NCI-H146 (cell line): ENCODE measurements around the gene CCBE1.
"Not testable (repeated sequence)": the region's sequence is repeated elsewhere in the genome, so short reads cannot be mapped to it uniquely, and the experiment has no call there.

Source experiments
- DNase-seq: peaks from one replicate; lab custom pipeline; 2025; lab: John Stamatoyannopoulos, UW

The CCBE1 gene

GRCh38 chr18:59715445-59715844 is 18.2 kb upstream of the CCBE1 start:
- DNase-seq: no peak

- DNase-seq: not testable (repeated sequence)
These were observed 16.9 kb upstream of the CCBE1 start for GRCh38 chr18:59714096-59714495.

GRCh38 chr18:59712311-59712710 is 15.1 kb upstream of the CCBE1 start:
- DNase-seq: no peak

GRCh38 chr18:59708988-59709387 is 11.8 kb upstream of the CCBE1 start:
- no peak for DNase-seq

GRCh38 chr18:59707306-59707705 is 10.1 kb upstream of the CCBE1 start:
- no peak for DNase-seq

- DNase-seq: no peak
These were observed 9.3 kb upstream of the CCBE1 start for GRCh38 chr18:59706499-59706898.

GRCh38 chr18:59705145-59705544 is 7.9 kb upstream of the CCBE1 start:
- no peak for DNase-seq

- DNase-seq: no peak
These were observed 6.9 kb upstream of the CCBE1 start for GRCh38 chr18:59704146-59704545.

- no peak for DNase-seq
These were observed 4.0 kb upstream of the CCBE1 start for GRCh38 chr18:59701272-59701671.

GRCh38 chr18:59700535-59700967 is 3.3 kb upstream of the CCBE1 start:
- no peak for DNase-seq

- DNase-seq: no peak
These were observed 2.7 kb upstream of the CCBE1 start for GRCh38 chr18:59699750-59700534.

- no peak for DNase-seq
These were observed 1.8 kb upstream of the CCBE1 start for GRCh38 chr18:59699061-59699460.

GRCh38 chr18:59696311-59697235 is 650 bp downstream of the CCBE1 start:
- no peak for DNase-seq

GRCh38 chr18:59695551-59695950 is 1.7 kb downstream of the CCBE1 start:
- no peak for DNase-seq

- no peak for DNase-seq
These were observed 2.4 kb downstream of the CCBE1 start for GRCh38 chr18:59694824-59695223.

- DNase-seq: no peak
These were observed 5.2 kb downstream of the CCBE1 start for GRCh38 chr18:59691996-59692395.

GRCh38 chr18:59690996-59691395 is 6.2 kb downstream of the CCBE1 start:
- no peak for DNase-seq

GRCh38 chr18:59690186-59690982 is 6.8 kb downstream of the CCBE1 start:
- DNase-seq: no peak

GRCh38 chr18:59689756-59690155 is 7.5 kb downstream of the CCBE1 start:
- no peak for DNase-seq

GRCh38 chr18:59686260-59686659 is 11.0 kb downstream of the CCBE1 start:
- DNase-seq: no peak

GRCh38 chr18:59685501-59685900 is 11.7 kb downstream of the CCBE1 start:
- DNase-seq: no peak

- no peak for DNase-seq
These were observed 12.4 kb downstream of the CCBE1 start for GRCh38 chr18:59684777-59685176.
